K562 (cell line): Measurements from ENCODE around the gene EPSTI1. TPM values are rescaled to one million over a fixed set of nuclear protein-coding genes. Genes with fewer than 3 reads are reported as not detected.

Experiments
- ATAC-seq: fragments of 200-7000 bp; cut with Tn5 transposase; 3 replicates; pipeline ENCODE4 v1.9.1; 2020; ENCODE audit warnings: moderate library complexity
- BruUV-seq: library from RNA; stranded (reverse); fragments of 400-500 nt; replicated peaks from 2 replicates; lab custom pipeline; 2021; lab: Mats Ljungman, UMichigan
- CTCF ChIA-PET: fragments of 300-600 bp; formaldehyde crosslinking; extraction: SDS; loops from one replicate; lab custom pipeline; 2021; ENCODE audit warnings: low intra/inter-chr PET ratio; lab: Yijun Ruan, JAX
- POLR2A ChIA-PET: fragments of 300-600, 350-650 bp; sonication (Branson Sonifier 250); formaldehyde crosslinking; extraction: SDS; loops from one replicate; lab custom pipeline; 2021; ENCODE audit warnings: antibody characterized with exemption, inconsistent platforms; lab: Yijun Ruan, JAX
- DNase-seq, 4 experiments: peaks; one replicate each; pipeline versions ENCODE4 v3.0.0 to v3.0.0-alpha.2; 2011 to 2018; ENCODE audit warnings: low spot score in 3 of 4, mixed read lengths in 3 of 4; ENCODE audit errors: extremely low read depth in 1 of 4
- FAIRE-seq: peaks from 2 replicates; lab custom pipeline; 2011; peaks lifted over from hg19 to GRCh38; lab: Jason Lieb, UNC
- H2AFZ ChIP-seq: 2 replicates; pipeline ENCODE4 v1.6.0; 2011; ENCODE audit warnings: low read depth, low read length, control low read depth, inconsistent platforms
- H3K27ac ChIP-seq: fragments of 200-600 bp; 3 replicates; pipeline ENCODE4 v1.8.0; 2011; ENCODE audit warnings: low read depth, mild to moderate bottlenecking, control low read depth, inconsistent platforms, low read length, moderate library complexity, mixed read lengths; ENCODE audit errors: extremely low read depth
- H3K27me3 ChIP-seq, 2 experiments: fragments of 300-600 bp in 1 of 2; 2 replicates in 1 of 2; 3 replicates in 1 of 2; pipeline versions ENCODE4 v1.6.0 to v1.8.0; 2011; ENCODE audit warnings: inconsistent platforms in 2 of 2, low read length in 2 of 2, mild to moderate bottlenecking in 1 of 2, mixed read lengths in 1 of 2, moderate library complexity in 1 of 2; ENCODE audit not compliant: control insufficient read depth in 2 of 2, insufficient read depth in 2 of 2
- H3K36me3 ChIP-seq: fragments of 300-600 bp; 3 replicates; pipeline ENCODE4 v1.8.0; 2011; ENCODE audit warnings: mild to moderate bottlenecking, low read length, inconsistent platforms; ENCODE audit not compliant: control insufficient read depth, insufficient read depth
- H3K4me1 ChIP-seq, 2 experiments: fragments of 200-600 bp in 1 of 2; replicated peaks in 1 of 2; 2 replicates in 1 of 2; 3 replicates in 1 of 2; pipeline versions ENCODE4 v1.5.1 to v1.8.0; 2011; ENCODE audit warnings: inconsistent platforms in 2 of 2, low read length in 2 of 2, mild to moderate bottlenecking in 1 of 2, mixed read lengths in 1 of 2, moderate library complexity in 1 of 2; ENCODE audit not compliant: control insufficient read depth in 2 of 2, insufficient read depth in 2 of 2
- H3K4me2 ChIP-seq: 2 replicates; pipeline ENCODE4 v1.6.1; 2011; ENCODE audit warnings: low read length, control low read depth, inconsistent platforms, mixed read lengths; ENCODE audit not compliant: insufficient read depth
- H3K4me3 ChIP-seq: fragments of 200-600 bp; sonication (generic), shearing (Covaris generic); 2 replicates; pipeline ENCODE4 v1.5.1; 2016; ENCODE audit warnings: control low read depth, inconsistent platforms
- H3K79me2 ChIP-seq: fragments of 200-600 bp; 3 replicates; pipeline ENCODE4 v1.8.0; 2011; ENCODE audit warnings: low read length, inconsistent platforms; ENCODE audit not compliant: control insufficient read depth, insufficient read depth
- H3K9ac ChIP-seq, 2 experiments: 2 replicates each; pipeline versions ENCODE4 v1.6.0 to v1.6.1; 2011; ENCODE audit warnings: low read depth in 2 of 2, low read length in 2 of 2, control low read depth in 1 of 2, inconsistent platforms in 1 of 2, mild to moderate bottlenecking in 1 of 2, mixed read lengths in 1 of 2; ENCODE audit not compliant: insufficient read depth in 1 of 2
- H3K9me1 ChIP-seq: one replicate; pipeline ENCODE4 v1.6.0; 2011; ENCODE audit warnings: inconsistent platforms, mild to moderate bottlenecking, low read length, moderate library complexity; ENCODE audit not compliant: control insufficient read depth, insufficient read depth
- H3K9me3 ChIP-seq: replicated peaks from 2 replicates; pipeline ENCODE4 v1.5.1; 2011; ENCODE audit warnings: low read depth, low read length, inconsistent platforms; ENCODE audit not compliant: control insufficient read depth, insufficient read depth
- H4K20me1 ChIP-seq: replicated peaks from 2 replicates; pipeline ENCODE4 v1.6.1; 2011; ENCODE audit warnings: low read length, inconsistent platforms, mixed read lengths; ENCODE audit not compliant: control insufficient read depth, insufficient read depth
- ATF1 ChIP-seq, 2 experiments: fragments of 450-650 bp in 1 of 2; IDR thresholded peaks; 2 replicates each; pipeline ENCODE4 v1.6.1; 2016; ENCODE audit warnings: missing compliant biosample characterization in 1 of 2, missing genetic modification characterization in 1 of 2
- C11orf30 ChIP-seq: fragments of 450-650 bp; IDR thresholded peaks from 2 replicates; pipeline ENCODE4 v1.6.1; 2016; ENCODE audit warnings: low read depth, mild to moderate bottlenecking
- CTBP1 ChIP-seq: fragments of 450-650 bp; IDR thresholded peaks from 2 replicates; pipeline ENCODE4 v1.6.1; 2016; ENCODE audit warnings: borderline replicate concordance
- GABPB1 ChIP-seq: sonication (generic); formaldehyde crosslinking; IDR thresholded peaks from 2 replicates; pipeline ENCODE4 v1.8.0; 2022; ENCODE audit warnings: mild to moderate bottlenecking, missing genetic modification reagents
- ZNF253 ChIP-seq: fragments of 250-450 bp; sonication (Bioruptor Pico); conservative IDR thresholded peaks from 2 replicates; pipeline ENCODE4 v1.6.1; 2021; ENCODE audit warnings: mild to moderate bottlenecking
- ZNF41 ChIP-seq: fragments of 250-450 bp; sonication (Bioruptor Pico); conservative IDR thresholded peaks from 2 replicates; pipeline ENCODE4 v1.4.0; 2020; ENCODE audit warnings: mild to moderate bottlenecking
- ZNF586 ChIP-seq: fragments of 450-650 bp; formaldehyde crosslinking; conservative IDR thresholded peaks from 2 replicates; pipeline ENCODE4 v1.4.0; 2020; ENCODE audit warnings: mild to moderate bottlenecking, moderate library complexity
- ZNF75A ChIP-seq: fragments of 450-650 bp; formaldehyde crosslinking; IDR thresholded peaks from 2 replicates; pipeline ENCODE4 v1.4.0; 2020; ENCODE audit warnings: mild to moderate bottlenecking
- ZNF764 ChIP-seq: fragments of 250-450 bp; sonication (Bioruptor Pico); IDR thresholded peaks from 2 replicates; pipeline ENCODE4 v1.4.0; 2020; ENCODE audit warnings: low read depth, mild to moderate bottlenecking, moderate library complexity
- WGBS: fragments of 100-300 bp; shearing (Covaris generic); methylation state at CpG from one replicate; pipeline ENCODE4 v1.1.6; 2016; ENCODE audit warnings: low coverage, mixed read lengths; ENCODE audit not compliant: insufficient coverage; ENCODE audit errors: missing lambda C conversion rate; 5-methylcytosine and 5-hydroxymethylcytosine counted together
- in situ Hi-C: fragments of 300-500 bp; cut with MboI; formaldehyde crosslinking; loops from 4 replicates; pipeline ENCODE4 v1.15.0; 2018; ENCODE audit warnings: inconsistent platforms, mixed read lengths
- intact Hi-C: fragments of 100-400 bp; cut with micrococcal nuclease; formaldehyde crosslinking; loops from 2 replicates; pipeline ENCODE4 v1.14.2; 2022
- polyA plus RNA-seq, 8 experiments: library from polyadenylated mRNA; depleted of rRNA in 4 of 8; stranded (reverse) in 5 of 8; unstranded in 3 of 8; fragments of >200 nt; fragmentation: Nextera tagmentation in 2 of 8; fragmentation: Illumina TruSeq in 1 of 8; extraction: Ambion mirVana in 2 of 8; extraction: Trizol in 1 of 8; gene quantifications; 2 replicates each; pipeline versions ENCODE4 v1.2.1 to v1.2.3, GENCODE V29; 2011 to 2014; ENCODE audit warnings: inconsistent platforms in 1 of 8, missing spikeins in 1 of 8
- total RNA-seq, 7 experiments: library from RNA; depleted of rRNA in 6 of 7; stranded (reverse); fragments of >200 nt in 6 of 7; fragmentation: Illumina TruSeq in 2 of 7; extraction: Trizol in 2 of 7; gene quantifications; 2 replicates each; pipeline versions ENCODE4 v1.2.1 to v1.2.3, GENCODE V29; 2011 to 2021; ENCODE audit warnings: low replicate concordance in 1 of 7
- TF ChIP-seq, protein P1 (sequence below), 2 experiments: fragments of 250-450 bp in 1 of 2; fragments of 450-650 bp in 1 of 2; sonication (Bioruptor Pico) in 1 of 2; IDR thresholded peaks; 2 replicates each; pipeline versions ENCODE4 v1.6.1 to v1.8.0; 2016 to 2021; ENCODE audit warnings: mild to moderate bottlenecking in 2 of 2, moderate library complexity in 2 of 2, missing compliant biosample characterization in 1 of 2, missing genetic modification characterization in 1 of 2

The EPSTI1 gene
- total and polyA plus RNA-seq, 9 of the 15 experiments (the other 6 are each of a cell fraction or from before 2014, with no cell fraction given): 0.18 to 1.0 TPM; not detected in 7

DNA sequence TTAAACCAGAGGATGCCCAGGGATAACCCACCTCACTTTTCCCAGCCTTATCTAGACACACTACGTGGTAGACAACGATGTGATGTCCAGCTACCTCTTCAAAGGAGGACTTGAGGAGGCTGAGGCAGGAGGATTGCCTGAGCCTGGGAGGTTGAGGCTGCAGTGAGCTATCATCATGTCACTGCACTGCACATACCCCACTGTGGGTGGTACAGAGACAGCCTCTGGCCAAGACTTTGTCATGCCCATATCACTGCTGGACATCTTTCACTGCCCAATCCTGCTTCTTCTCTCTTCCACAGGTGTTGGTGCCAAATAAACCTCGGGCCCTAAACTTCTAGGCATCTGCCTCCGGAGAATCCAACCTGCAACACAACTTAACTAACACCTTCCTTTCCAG lies 124.8 kb downstream of the EPSTI1 start:
- Histone ChIP-seq H3K27me3 (no peaks in the 10 kb centered on the region), H3K9me1 (no peaks in the 10 kb centered on the region), H2AFZ (no peak overlapping the region), H4K20me1 (no peaks in the 10 kb centered on the region), H3K27ac (no peak overlapping the region), H3K9me3 (no peaks in the 10 kb centered on the region), H3K4me3 (no peak overlapping the region), H3K79me2 (no peaks in the 10 kb centered on the region), H3K4me2 (no peak overlapping the region), H3K36me3 (no peaks in the 10 kb centered on the region), H3K9ac (no peak overlapping the region), H3K4me1 (no peaks in the 10 kb centered on the region)
- CTCF ChIA-PET: no interaction called here
- in situ Hi-C loops (no loop called here), intact Hi-C loops (no loop called here)
- POLR2A ChIA-PET: no interaction called here
- TF ChIP-seq ZNF253 (CRISPR knock-in tag) (no peak), ZNF764 (CRISPR knock-in tag) (no peak), ZNF586 (CRISPR knock-in tag) (no peak), C11orf30 (no peak), ZNF41 (CRISPR knock-in tag) (no peak), ATF1 (CRISPR knock-in tag; IDR thresholded peaks at IDR 0.05) (no peak), ATF1 (tag; IDR thresholded peaks at IDR 0.05) (no peak), ZNF75A (CRISPR knock-in tag) (no peak), GABPB1 (CRISPR knock-in tag) (no peak), CTBP1 (no peak)
- TF ChIP-seq, protein P1, sequence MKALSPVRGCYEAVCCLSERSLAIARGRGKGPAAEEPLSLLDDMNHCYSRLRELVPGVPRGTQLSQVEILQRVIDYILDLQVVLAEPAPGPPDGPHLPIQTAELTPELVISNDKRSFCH (CRISPR knock-in tag; IDR thresholded peaks at IDR 0.05): no peak
- TF ChIP-seq, protein P1 (tag; IDR thresholded peaks at IDR 0.05): no peak
- no peak for FAIRE-seq
- no peak for DNase-seq
- WGBS: 0% methylated on average over 4 of the region's 4 CpGs
- no peak for ATAC-seq
- BruUV-seq: no TSS peak
